ENCODE data around the gene IL18.

DNA sequence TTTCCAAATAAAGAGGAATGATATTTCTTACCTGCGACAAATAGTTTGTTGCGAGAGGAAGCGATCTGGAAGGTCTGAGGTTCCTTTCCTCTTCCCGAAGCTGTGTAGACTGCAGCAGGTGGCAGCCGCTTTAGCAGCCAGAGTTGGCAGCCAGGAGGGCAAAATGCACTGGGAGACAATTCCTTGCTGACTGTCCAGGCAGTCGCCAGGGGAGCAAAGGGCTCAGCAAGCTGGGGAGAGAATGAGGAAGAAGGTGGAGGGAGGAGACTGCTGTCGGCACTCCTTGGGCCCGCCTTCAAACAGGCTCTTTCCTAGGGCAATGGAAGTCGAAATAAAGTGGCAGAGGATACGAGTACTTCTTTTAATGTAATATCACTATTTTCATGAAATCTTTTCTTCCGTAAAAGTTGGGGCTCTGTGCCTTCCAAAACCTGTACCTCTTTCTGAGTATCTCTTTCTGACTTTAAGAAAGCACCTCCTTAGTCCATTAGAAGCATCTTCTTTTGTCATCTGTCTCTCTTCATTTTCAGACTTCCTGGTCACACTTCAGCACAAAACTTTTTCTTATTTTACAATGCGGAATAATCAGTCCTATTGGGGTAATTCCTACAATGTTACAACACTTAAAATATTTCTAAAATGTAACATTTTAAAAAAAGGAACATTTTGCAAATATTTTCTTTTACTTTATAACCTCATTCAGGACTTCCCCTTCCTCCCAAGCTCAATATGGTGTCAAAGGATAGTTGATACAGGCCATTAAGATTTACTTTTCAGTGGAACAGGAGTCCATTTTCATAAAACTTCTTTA, at the start of gene IL18:
- TF ChIP-seq, protein P1, sequence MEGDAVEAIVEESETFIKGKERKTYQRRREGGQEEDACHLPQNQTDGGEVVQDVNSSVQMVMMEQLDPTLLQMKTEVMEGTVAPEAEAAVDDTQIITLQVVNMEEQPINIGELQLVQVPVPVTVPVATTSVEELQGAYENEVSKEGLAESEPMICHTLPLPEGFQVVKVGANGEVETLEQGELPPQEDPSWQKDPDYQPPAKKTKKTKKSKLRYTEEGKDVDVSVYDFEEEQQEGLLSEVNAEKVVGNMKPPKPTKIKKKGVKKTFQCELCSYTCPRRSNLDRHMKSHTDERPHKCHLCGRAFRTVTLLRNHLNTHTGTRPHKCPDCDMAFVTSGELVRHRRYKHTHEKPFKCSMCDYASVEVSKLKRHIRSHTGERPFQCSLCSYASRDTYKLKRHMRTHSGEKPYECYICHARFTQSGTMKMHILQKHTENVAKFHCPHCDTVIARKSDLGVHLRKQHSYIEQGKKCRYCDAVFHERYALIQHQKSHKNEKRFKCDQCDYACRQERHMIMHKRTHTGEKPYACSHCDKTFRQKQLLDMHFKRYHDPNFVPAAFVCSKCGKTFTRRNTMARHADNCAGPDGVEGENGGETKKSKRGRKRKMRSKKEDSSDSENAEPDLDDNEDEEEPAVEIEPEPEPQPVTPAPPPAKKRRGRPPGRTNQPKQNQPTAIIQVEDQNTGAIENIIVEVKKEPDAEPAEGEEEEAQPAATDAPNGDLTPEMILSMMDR (IDR thresholded peaks at IDR 0.05), result no peak
- no peak for TF ChIP-seq POLR2A (IDR thresholded peaks at IDR 0.05)
